Esophagus muscularis mucosa (tissue), 4 donors: ENCODE data around the gene SKI.

Experiments used
- EP300 ChIP-seq: sonication (generic); formaldehyde crosslinking; IDR thresholded peaks from one replicate; pipeline ENCODE4 v1.6.1; 2017; ENCODE audit warnings: antibody characterized with exemption
- POLR2A ChIP-seq: fragments of 450-650 bp; IDR thresholded peaks from one replicate; pipeline ENCODE4 v1.6.1; 2017; ENCODE audit warnings: antibody characterized with exemption, moderate library complexity, mild to moderate bottlenecking, low read depth
- TF ChIP-seq, protein P1 (sequence below), 3 experiments: fragments of 200-600 bp in 2 of 3; fragments of 450-650 bp in 1 of 3; sonication (generic) in 2 of 3; IDR thresholded peaks; one replicate each; pipeline ENCODE4 v1.5.1; 2017 to 2019; ENCODE audit warnings: antibody characterized with exemption in 3 of 3, mild to moderate bottlenecking in 2 of 3, moderate library complexity in 1 of 3

DNA sequence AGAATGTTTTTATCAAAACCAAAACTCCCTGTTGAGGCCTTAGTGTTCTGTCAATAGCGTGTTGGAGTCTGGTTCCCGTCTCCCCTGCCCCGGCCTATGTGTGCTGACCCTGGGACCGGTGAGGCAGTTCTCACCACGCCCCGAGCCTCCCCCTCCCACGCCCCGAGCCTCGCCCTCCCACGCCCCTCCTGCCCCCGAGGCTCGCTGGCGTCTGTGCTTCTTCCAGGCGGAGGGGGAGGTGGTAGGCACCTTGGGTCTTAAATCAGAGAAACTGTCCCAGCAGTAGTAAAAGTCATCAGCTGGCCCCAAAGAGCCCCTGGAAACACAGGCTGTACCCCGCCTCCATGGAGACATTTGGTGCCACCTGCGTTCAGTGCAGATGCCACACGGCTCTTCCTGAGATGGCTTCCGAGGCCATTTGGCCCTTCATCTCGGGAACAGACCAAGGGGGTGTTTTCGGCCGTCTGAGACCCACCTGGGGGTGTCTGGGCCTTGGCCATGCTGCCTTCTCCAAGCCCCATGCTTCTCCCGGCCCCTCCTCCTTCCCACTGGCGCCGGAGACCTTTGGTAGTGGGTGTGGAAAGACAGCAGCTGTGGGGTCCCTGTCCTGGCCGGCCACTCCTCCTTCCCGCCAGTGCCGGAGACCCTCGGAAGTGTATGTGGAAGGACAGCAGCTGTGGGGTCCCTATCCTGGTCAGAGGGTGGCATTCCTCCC is 44.7 kb downstream of the SKI start:
- TF ChIP-seq, protein P1, sequence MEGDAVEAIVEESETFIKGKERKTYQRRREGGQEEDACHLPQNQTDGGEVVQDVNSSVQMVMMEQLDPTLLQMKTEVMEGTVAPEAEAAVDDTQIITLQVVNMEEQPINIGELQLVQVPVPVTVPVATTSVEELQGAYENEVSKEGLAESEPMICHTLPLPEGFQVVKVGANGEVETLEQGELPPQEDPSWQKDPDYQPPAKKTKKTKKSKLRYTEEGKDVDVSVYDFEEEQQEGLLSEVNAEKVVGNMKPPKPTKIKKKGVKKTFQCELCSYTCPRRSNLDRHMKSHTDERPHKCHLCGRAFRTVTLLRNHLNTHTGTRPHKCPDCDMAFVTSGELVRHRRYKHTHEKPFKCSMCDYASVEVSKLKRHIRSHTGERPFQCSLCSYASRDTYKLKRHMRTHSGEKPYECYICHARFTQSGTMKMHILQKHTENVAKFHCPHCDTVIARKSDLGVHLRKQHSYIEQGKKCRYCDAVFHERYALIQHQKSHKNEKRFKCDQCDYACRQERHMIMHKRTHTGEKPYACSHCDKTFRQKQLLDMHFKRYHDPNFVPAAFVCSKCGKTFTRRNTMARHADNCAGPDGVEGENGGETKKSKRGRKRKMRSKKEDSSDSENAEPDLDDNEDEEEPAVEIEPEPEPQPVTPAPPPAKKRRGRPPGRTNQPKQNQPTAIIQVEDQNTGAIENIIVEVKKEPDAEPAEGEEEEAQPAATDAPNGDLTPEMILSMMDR (IDR thresholded peaks at IDR 0.05): no peak
- TF ChIP-seq EP300 (no peak), POLR2A (no peak)
